HG02763 (cell line): Measurements from ENCODE around the gene ADAM12.

ENCODE experiments used
- ATAC-seq: cut with Tn5 transposase; IDR thresholded peaks from one replicate; pipeline ENCODE4 v1.9.1; 2021; ENCODE audit warnings: mild to moderate bottlenecking, moderate library complexity; ENCODE audit not compliant: unreplicated experiment

The ADAM12 gene

GRCh38 chr10:126235979-126236851 lies 152.1 kb downstream of the ADAM12 start:
- no peak for ATAC-seq

DNA sequence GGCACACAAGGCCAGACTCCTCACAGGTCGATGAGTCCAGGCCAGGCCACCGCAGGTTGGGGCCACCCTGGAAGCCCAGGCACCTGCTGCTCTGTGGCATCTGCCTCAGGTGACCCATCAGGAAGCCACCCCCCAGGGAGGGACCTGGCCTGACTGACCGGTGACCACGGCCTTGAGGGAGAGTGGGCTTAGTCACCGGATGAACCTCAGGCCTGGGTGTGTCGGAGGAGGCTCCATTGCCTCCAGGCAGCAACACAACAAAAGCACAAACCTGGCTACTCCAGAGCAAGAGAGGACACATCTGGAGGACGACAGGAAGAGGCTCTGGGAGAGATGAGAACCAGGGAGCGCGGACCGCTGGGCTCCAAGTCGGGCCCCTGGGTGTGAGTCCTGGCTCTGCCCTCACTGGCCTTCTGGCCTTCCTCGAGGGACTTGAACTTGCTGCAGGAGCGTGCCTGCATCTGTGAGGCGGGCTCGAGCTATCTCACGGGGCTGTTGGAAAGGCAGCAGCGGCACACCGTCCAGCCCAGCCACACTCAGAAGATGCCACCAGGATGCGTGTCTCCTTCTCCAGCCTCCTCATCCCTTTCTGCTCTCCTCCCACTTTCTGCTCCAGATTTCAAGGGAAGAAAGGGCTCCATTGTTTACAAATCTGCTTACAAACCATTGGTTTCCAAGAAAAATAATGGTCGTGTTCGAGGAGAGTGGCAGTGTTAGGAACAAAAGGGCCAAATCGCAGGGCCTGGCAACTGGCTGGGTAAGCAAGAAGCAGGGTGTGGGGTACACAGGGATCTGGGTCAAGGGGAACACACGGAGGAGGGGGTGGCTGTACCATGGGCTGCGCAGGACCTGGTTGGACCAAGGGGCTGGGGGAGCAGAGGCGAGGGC lies 152.9 kb downstream of the ADAM12 start:
- ATAC-seq, result no peak

GRCh38 chr10:126234630-126235029 lies 153.6 kb downstream of the ADAM12 start:
- ATAC-seq, result no peak

DNA sequence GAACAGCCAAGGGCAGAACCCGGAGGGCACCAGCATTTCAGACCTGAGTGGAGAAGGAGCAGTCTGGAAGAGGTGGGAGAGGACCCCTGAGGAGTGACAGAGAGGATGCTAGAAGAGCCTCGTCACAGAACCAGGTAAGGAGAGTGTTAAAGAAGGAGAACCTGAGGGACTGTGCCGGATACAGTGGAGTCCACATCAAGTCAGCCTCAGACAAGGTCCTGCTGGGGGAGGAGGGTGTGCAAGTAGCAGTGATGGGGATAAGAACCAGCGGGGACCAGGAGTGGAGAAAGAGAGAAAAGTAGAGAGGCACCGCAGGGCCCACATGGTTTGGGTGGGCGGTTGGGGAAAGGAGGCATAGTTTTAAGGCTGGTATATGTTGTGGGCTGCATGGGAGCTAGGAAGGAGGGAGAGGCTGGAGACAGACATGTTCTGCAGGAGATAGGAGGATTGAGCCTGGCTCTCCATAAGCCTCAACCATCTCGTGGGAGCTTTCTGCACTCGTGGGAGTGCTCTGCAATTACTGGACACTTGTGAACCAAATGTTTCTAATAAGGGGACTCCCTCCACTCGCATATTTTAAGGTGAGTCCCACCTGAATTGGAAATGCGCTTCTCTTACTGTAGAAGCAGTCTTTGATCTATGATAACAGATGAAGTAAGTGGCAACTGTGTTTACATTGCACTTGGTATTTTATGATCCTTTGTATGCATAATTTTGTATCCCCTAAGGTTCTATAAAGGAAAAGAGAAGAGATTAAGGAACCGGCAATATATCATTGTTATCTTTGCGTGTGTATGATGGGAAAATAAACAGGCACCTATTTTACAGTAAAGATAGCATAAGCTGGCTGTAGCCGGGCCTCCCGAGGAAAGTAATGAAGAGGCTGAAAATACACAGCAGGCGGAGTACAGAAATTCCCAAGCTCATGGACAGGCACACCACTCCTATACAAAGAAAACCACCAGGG lies 154.8 kb downstream of the ADAM12 start:
- no peak for ATAC-seq

DNA sequence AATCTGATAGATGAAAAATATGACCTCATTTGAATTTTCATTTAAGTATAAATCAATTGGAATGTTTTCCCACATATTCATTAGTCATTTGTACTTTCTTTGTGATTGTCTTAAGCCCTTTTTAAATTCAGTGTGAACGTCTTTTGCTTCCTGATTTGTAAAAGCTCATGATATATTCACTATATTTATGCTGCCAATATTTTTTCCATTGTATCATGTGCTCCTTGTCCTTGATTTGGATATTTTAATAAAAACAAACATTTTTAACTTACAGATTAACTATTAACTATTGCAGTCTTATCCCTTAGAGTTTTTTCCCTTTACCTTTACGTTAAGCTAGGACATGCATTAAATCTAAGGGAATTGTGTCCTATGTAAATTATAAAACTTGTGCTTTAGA lies 157.7 kb downstream of the ADAM12 start:
- no peak for ATAC-seq

DNA sequence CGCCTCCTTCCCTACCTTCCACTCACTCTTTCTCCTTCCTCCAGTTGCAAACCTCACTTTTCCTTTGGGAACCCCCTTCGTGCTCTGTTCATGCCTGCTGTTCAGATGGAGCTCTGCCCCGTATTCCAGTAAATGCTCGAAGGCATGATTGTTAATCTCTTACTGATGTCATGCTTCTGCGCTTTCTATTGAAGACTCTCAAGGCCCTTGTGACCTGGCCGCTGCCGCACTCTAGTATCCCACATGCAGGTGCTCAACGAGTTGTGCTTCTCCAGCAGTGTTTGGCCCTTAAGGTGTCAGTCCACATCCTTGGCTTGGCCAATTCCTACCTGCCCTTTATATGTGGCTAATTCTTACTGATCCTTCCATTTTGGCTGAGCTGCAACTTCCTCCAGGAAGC lies 158.6 kb downstream of the ADAM12 start:
- no peak for ATAC-seq

- no peak for ATAC-seq
Observed at GRCh38 chr10:126227762-126228134, 160.5 kb downstream of the ADAM12 start.

DNA sequence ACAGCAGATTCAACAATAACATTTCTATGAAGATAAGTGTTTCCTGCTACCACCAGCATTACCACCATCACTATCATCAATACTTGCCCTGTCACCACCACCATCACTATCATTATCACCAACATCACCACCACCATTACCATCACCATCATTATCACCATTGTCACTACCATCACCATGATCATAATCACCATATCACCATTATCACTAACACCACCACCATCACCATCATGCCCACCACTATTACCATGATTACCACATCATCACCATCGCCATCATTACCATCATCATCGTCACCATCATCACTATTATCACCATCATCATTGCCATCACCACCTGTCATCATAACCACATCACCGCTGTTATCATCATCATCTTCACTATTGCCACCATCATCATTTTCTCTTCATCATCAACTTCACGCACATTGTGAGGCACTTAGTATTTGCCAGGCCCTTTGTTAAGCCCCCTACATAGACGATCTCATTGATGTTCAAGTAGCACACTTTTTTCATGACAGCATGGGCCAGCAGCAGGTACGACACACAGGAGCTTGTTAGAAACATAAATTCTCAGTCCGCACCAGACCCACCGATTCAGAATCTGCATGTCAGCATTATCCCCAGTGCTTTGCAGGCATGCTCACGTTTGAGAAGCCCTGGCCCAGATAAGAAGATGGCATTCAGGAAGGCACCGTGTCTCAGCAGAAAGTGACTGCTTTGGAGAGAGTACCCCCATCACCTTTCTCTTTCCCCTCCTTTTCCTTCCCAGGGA lies 161.1 kb downstream of the ADAM12 start:
- ATAC-seq, result no peak

DNA sequence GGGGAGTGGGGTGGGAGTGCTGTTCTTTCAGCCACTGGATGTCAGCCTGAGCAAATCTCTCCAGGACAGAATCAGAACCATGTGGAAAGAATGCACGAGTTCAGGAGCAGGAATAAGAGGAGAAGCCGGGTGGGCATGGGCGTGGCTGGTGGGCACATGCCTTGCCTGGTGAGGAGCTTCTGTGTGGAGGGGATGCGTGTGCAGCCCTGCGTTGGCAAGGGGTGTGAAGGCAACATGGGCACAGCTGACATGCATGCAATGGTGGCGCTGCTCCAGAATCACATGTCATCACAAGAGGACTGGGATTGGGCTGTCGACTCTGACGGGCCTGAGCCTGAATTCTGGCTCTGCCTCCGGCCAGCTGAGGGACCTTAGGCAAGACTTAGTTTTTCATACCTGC lies 162.1 kb downstream of the ADAM12 start:
- ATAC-seq, result no peak

GRCh38 chr10:126225672-126226008 lies 162.6 kb downstream of the ADAM12 start:
- ATAC-seq, result no peak

- no peak for ATAC-seq
Observed at GRCh38 chr10:126224967-126225671, 163.2 kb downstream of the ADAM12 start.

DNA sequence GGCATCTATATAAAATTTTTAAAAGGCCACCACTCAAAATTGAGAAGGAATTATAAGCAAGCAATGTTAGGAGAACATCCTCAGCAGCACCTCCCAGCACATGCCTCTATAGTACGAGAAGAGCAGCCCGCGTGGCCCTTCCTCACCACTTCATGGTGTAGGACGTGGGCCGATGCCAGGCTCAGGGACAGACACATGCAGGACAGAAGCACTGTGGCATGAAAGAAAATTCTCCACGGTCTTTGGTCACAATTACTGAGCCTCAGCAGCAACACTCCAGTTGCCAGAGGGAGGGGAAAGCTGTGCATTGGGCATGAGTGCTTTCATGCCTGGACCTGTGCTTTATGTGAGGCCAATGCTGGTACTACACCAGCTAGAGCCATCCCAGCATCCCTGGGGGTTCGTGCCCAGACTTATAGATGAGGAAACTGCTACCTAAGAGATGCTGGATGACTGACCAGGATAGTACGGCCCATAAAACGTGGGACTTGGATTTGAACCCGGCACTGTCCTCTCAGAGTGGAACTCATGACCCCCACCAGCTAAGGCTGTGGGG lies 164.7 kb downstream of the ADAM12 start:
- no peak for ATAC-seq

GRCh38 chr10:126222736-126223511 lies 165.4 kb downstream of the ADAM12 start:
- no peak for ATAC-seq

DNA sequence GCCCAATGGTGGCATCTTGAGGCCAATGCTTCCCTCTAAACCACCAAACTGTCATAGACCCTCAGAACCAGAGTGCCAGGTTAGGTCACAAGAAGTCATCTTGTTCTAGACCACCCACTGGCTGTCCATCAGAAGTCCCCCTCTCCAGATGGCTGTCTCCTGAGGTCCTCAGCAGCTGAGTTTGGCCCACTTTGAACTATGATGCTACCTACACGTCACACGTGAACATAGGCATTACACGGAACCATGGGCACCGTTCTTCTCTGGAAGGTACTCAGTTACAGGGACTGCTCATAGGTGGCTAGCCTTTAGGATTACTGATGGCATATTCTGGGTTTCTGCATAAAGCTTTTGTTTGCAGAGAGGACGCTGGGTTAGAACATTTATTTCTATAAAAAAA lies 166.4 kb downstream of the ADAM12 start:
- ATAC-seq, result no peak

- no peak for ATAC-seq
Observed at GRCh38 chr10:126218778-126219649, 169.3 kb downstream of the ADAM12 start.

GRCh38 chr10:126218174-126218573 lies 170.1 kb downstream of the ADAM12 start:
- no peak for ATAC-seq

DNA sequence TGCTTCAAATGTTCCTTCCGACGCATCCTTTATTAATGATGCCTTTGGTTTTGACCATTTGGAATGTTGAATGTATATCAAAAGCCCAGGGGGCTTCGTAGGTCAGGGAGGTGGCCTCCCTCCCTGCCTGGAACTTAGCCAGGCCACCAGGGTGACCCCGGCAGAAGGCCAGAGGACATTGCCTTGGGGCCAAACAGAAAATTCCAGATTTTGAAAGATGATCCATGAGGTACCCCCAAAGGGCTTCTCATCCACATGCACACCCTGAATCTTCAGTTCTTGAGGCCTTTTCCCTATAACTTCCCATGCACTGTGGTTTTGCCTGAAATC lies 171.7 kb downstream of the ADAM12 start:
- ATAC-seq, result no peak
